Erythroblast (primary cell): ENCODE data around the gene CTNNB1.
A peak's percentile ranks its signal among the peaks of the same experiment; 100 is the strongest.
"Not testable (repeated sequence)": the region's sequence is repeated elsewhere in the genome, so short reads cannot be mapped to it uniquely, and the experiment has no call there.

Experiments
- DNase-seq, 2 experiments: peaks; one replicate each; lab custom pipeline; 2025; lab: John Stamatoyannopoulos, UW
- GATA1 ChIP-seq: IDR thresholded peaks from 2 replicates; pipeline ENCODE4 v1.6.1; 2011; ENCODE audit warnings: low read depth, mild to moderate bottlenecking, control low read depth, low read length, moderate library complexity
- POLR2A ChIP-seq: IDR thresholded peaks from 2 replicates; pipeline ENCODE4 v1.6.1; 2011; ENCODE audit warnings: mild to moderate bottlenecking, low read length

Gene CTNNB1

GRCh38 chr3:41265011-41265545 is 65.8 kb downstream of the CTNNB1 start:
- no peak for DNase-seq
- TF ChIP-seq GATA1 (no peak), POLR2A (no peak)

- no peak for TF ChIP-seq POLR2A
- TF ChIP-seq GATA1 = no peak
- no peak for DNase-seq
These were observed 66.5 kb downstream of the CTNNB1 start for GRCh38 chr3:41265823-41266273.

GRCh38 chr3:41267975-41268640 is 68.8 kb downstream of the CTNNB1 start:
- peak in 1 of 2 experiments; percentile 37 for DNase-seq
- no peak for TF ChIP-seq GATA1

- TF ChIP-seq GATA1 (no peak), POLR2A (no peak)
- no peak for DNase-seq
These were observed 73.4 kb downstream of the CTNNB1 start for GRCh38 chr3:41272667-41273066.

- DNase-seq = no peak
- TF ChIP-seq GATA1 (no peak), POLR2A (no peak)
These were observed 75.8 kb downstream of the CTNNB1 start for GRCh38 chr3:41274944-41275668.

GRCh38 chr3:41276191-41276590 is 76.9 kb downstream of the CTNNB1 start:
- TF ChIP-seq GATA1 (no peak), POLR2A (no peak)
- no peak for DNase-seq

GRCh38 chr3:41277790-41278465 is 78.6 kb downstream of the CTNNB1 start:
- TF ChIP-seq GATA1 (no peak), POLR2A (no peak)
- DNase-seq = no peak

GRCh38 chr3:41284934-41285333 is 85.6 kb downstream of the CTNNB1 start:
- not testable (repeated sequence) for DNase-seq

GRCh38 chr3:41286305-41286704 is 87.0 kb downstream of the CTNNB1 start:
- no peak for TF ChIP-seq POLR2A
- no peak for TF ChIP-seq GATA1
- DNase-seq = no peak

GRCh38 chr3:41288785-41289184 is 89.5 kb downstream of the CTNNB1 start:
- no peak for TF ChIP-seq POLR2A
- TF ChIP-seq GATA1 = no peak
- DNase-seq = no peak
